Stimulated activated CD8-positive, alpha-beta memory T cell treated with anti-CD3 and anti-CD28 coated beads, Interleukin-7, amount 100 ng/mL, for 1 hour (primary cell): ENCODE results near the gene ANXA5.

Source experiments
- DNase-seq, 2 donors: peaks; one replicate each; pipeline ENCODE4 v3.0.0-alpha.2; 2020; ENCODE audit warnings: low read depth in 2 of 2

The ANXA5 gene

GRCh38 chr4:121642876-121643585, 53.7 kb downstream of the ANXA5 start:
- DNase-seq = no peak

- no peak for DNase-seq
Measured at GRCh38 chr4:121642292-121642691, 54.5 kb downstream of the ANXA5 start.

GRCh38 chr4:121633653-121634052, 63.1 kb downstream of the ANXA5 start:
- DNase-seq = no peak

- no peak for DNase-seq
Measured at GRCh38 chr4:121632636-121633035, 64.1 kb downstream of the ANXA5 start.
